ENCODE results near the gene SSBP3. TPM values are rescaled to one million over a fixed set of nuclear protein-coding genes. Genes with fewer than 3 reads are reported as not detected.

SSBP3 gene
- total RNA-seq, 1 experiment from 2014 or later, result 15.0 TPM

DNA sequence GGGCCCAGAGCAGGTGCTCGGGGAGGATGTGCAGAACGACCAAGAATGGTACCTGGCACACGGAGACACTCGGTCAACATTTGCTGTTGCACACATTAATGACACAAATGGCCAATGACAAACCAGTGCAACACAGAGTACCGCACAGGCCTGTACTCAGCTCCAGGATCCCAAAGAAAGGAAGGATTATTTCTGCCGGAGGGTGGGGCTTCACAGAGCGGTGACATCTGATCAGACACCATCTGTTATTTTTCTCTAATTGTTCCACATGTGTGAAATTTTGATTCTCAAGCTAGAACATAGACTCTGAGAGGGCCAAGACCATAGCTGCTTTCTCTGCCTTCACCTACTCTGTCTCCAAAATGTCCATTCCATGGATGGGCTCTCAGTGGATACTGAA is 105.8 kb downstream of the SSBP3 start:
- POLR2A ChIA-PET (ENCODE audit: unreplicated experiment), result no interaction called here
- no peaks in the 10 kb centered on the region for H3K9me2 ChIP-seq (replicated peaks; ENCODE audit: low read length)
- TF ChIP-seq EZH2phosphoT487 (IDR thresholded peaks at IDR 0.05; ENCODE audit: borderline replicate concordance, low read length), result no peak
- TF ChIP-seq EZH2 (IDR thresholded peaks at IDR 0.05; ENCODE audit: low read length, unreplicated experiment), result no peak
- TF ChIP-seq CTCF (conservative IDR thresholded peaks at IDR 0.05; ENCODE audit: low read depth, low read length), result no peak
- H3F3A ChIP-seq (ENCODE audit: low read length, unreplicated experiment), result no peaks in the 10 kb centered on the region
- CTCF ChIA-PET, result no interaction called here
- no TSS peak for BruUV-seq (replicated peaks)
- H3K27me3 ChIP-seq (ENCODE audit: low read length), result no peaks in the 10 kb centered on the region
- no peaks in the 10 kb centered on the region for H3K79me2 ChIP-seq (ENCODE audit: low read length)
- H4K20me1 ChIP-seq (ENCODE audit: low read length), result no peaks in the 10 kb centered on the region
- H3K36me3 ChIP-seq (ENCODE audit: low read depth, low read length), result no peaks in the 10 kb centered on the region
- no peaks in the 10 kb centered on the region for H3K9me3 ChIP-seq (ENCODE audit: low read length)
- no peaks in the 10 kb centered on the region for H3K4me1 ChIP-seq (ENCODE audit: insufficient read depth, low read length)
- intact Hi-C loops (cut with micrococcal nuclease), result no loop called here
- H2AFZ ChIP-seq (ENCODE audit: low read length), result no peak overlapping the region
- H3K4me3 ChIP-seq (ENCODE audit: low read length), result no peak overlapping the region
- H3K4me2 ChIP-seq (ENCODE audit: low read length), result no peak overlapping the region
- H3K27ac ChIP-seq (ENCODE audit: low read length), result no peak overlapping the region
- no peak for ATAC-seq
- H3K9ac ChIP-seq (ENCODE audit: low read length), result no peak overlapping the region
- DNase-seq, result no peak

- CTCF ChIA-PET, result no interaction called here
- no peaks in the 10 kb centered on the region for H4K20me1 ChIP-seq (ENCODE audit: low read length)
- H3K36me3 ChIP-seq (ENCODE audit: low read depth, low read length), result no peaks in the 10 kb centered on the region
- no peaks in the 10 kb centered on the region for H3K9me3 ChIP-seq (ENCODE audit: low read length)
- intact Hi-C loops (cut with micrococcal nuclease), result no loop called here
- DNase-seq (no peak), ATAC-seq (peak; percentile 54; the same call in 1 of the 2 replicates)
- H3F3A ChIP-seq (ENCODE audit: low read length, unreplicated experiment), result no peaks in the 10 kb centered on the region
- no peak overlapping the region for H3K4me3 ChIP-seq (ENCODE audit: low read length)
- no peaks in the 10 kb centered on the region for H3K79me2 ChIP-seq (ENCODE audit: low read length)
- no peaks in the 10 kb centered on the region for H3K9me2 ChIP-seq (replicated peaks; ENCODE audit: low read length)
- TF ChIP-seq CTCF (conservative IDR thresholded peaks at IDR 0.05; ENCODE audit: low read depth, low read length), result no peak
- TF ChIP-seq EZH2 (IDR thresholded peaks at IDR 0.05; ENCODE audit: low read length, unreplicated experiment), result no peak
- TF ChIP-seq EZH2phosphoT487 (IDR thresholded peaks at IDR 0.05; ENCODE audit: borderline replicate concordance, low read length), result no peak
- no peaks in the 10 kb centered on the region for H3K4me1 ChIP-seq (ENCODE audit: insufficient read depth, low read length)
- no peak overlapping the region for H3K4me2 ChIP-seq (ENCODE audit: low read length)
- POLR2A ChIA-PET (ENCODE audit: unreplicated experiment), result interaction anchor here (0.5 kb wide), 1 partner anchor 201 kb away, joined by 6 read pairs; no protein-coding TSS in a partner anchor
- no peak overlapping the region for H3K27ac ChIP-seq (ENCODE audit: low read length)
- no TSS peak for BruUV-seq (replicated peaks)
- H3K27me3 ChIP-seq (ENCODE audit: low read length), result no peaks in the 10 kb centered on the region
- no peak overlapping the region for H3K9ac ChIP-seq (ENCODE audit: low read length)
- no peak overlapping the region for H2AFZ ChIP-seq (ENCODE audit: low read length)
These were observed 107.2 kb downstream of the SSBP3 start for GRCh38 chr1:54299037-54299436.

- Histone ChIP-seq H3K79me2 (ENCODE audit: low read length) (no peaks in the 10 kb centered on the region), H3F3A (ENCODE audit: low read length, unreplicated experiment) (no peaks in the 10 kb centered on the region), H3K27me3 (ENCODE audit: low read length) (no peaks in the 10 kb centered on the region), H3K36me3 (ENCODE audit: low read depth, low read length) (no peaks in the 10 kb centered on the region), H4K20me1 (ENCODE audit: low read length) (no peaks in the 10 kb centered on the region), H3K9ac (ENCODE audit: low read length) (no peak overlapping the region), H3K9me3 (ENCODE audit: low read length) (no peaks in the 10 kb centered on the region), H3K27ac (ENCODE audit: low read length) (no peak overlapping the region), H3K4me2 (ENCODE audit: low read length) (no peak overlapping the region), H2AFZ (ENCODE audit: low read length) (no peak overlapping the region), H3K4me1 (ENCODE audit: insufficient read depth, low read length) (no peaks in the 10 kb centered on the region), H3K9me2 (replicated peaks; ENCODE audit: low read length) (no peaks in the 10 kb centered on the region), H3K4me3 (ENCODE audit: low read length) (no peak overlapping the region)
- ATAC-seq (no peak), DNase-seq (no peak)
- POLR2A ChIA-PET (ENCODE audit: unreplicated experiment), result interaction anchor here (0.5 kb wide), 1 partner anchor 201 kb away, joined by 6 read pairs; no protein-coding TSS in a partner anchor
- BruUV-seq (replicated peaks), result no TSS peak
- CTCF ChIA-PET, result no interaction called here
- intact Hi-C loops (cut with micrococcal nuclease), result no loop called here
- TF ChIP-seq EZH2phosphoT487 (IDR thresholded peaks at IDR 0.05; ENCODE audit: borderline replicate concordance, low read length) (no peak), CTCF (conservative IDR thresholded peaks at IDR 0.05; ENCODE audit: low read depth, low read length) (no peak), EZH2 (IDR thresholded peaks at IDR 0.05; ENCODE audit: low read length, unreplicated experiment) (no peak)
These were observed 107.7 kb downstream of the SSBP3 start for GRCh38 chr1:54298284-54299033.
